Heart left ventricle (tissue), 13 donors: ENCODE data around the gene DLGAP4.
"Not testable (repeated sequence)": the region's sequence is repeated elsewhere in the genome, so short reads cannot be mapped to it uniquely, and the experiment has no call there.

Source experiments
- POLR2A ChIP-seq, 2 donors: fragments of 450-650 bp; IDR thresholded peaks; one replicate each; pipeline ENCODE4 v1.6.1; 2017; ENCODE audit warnings: antibody characterized with exemption in 2 of 2, mild to moderate bottlenecking in 2 of 2, moderate library complexity in 2 of 2
- TF ChIP-seq, protein P1 (sequence below), 12 donors: fragments of 200-600 bp; sonication (generic) in 4 of 12; IDR thresholded peaks; one replicate each; pipeline versions ENCODE4 v1.5.0 to v1.8.0; 2018 to 2022; ENCODE audit warnings: antibody characterized with exemption in 12 of 12, mild to moderate bottlenecking in 5 of 12
- donor health status: ischemic (EF 13 %, LVEDD 7.1; RV severe dilation, severe dysfunction).
- donor health status: DM: no; HTN: yes; CAD: no.
- donor health status: DM: no; HTN: no; CAD: no.
- donor health status: ischemic (EF 25% LVEDD 6.9; RV normal size, moderate dysfunction).
- donor health status: ischemic (EF 25% LVEDD 5.7; RV mildly dilated, moderate dysfunction).
- donor health status: ischemic (EF 35%, LVEDD 5.7; RV mildly dilated, moderate dysfunction).
- donor health status: nonischemic (EF 11% LVEDD 7.7; RV severe dilation, severe dysfunction).
- donor health status: DM: yes; HTN: yes; CAD: no.
- donor health status: PGD.
- donor health status: ischemic (EF 29% LVEDD 5.4; RV normal size, mild dysfunction).
- donor health status: nonischemic (EF 23%, LVEDD 6.1; RV moderate dilation, normal function).

DNA sequence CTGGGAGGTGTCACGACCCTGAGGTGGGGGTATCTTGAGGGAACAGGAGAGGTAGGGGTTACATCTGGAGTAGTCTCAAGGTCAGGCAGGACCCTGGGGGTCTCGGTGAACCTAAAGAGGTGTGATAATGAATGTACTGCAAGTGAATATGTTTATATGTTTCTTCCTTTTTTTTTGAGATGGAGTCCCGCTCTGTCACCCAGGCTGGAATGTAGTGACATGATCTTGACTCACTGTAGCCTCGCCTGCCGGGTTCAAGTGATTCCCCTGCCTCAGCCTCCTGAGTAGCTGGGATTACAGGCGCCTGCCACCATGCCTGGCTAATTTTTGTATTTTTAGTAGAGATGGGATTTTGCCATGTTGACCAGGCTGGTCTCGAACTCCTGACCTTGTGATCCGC lies 168.9 kb downstream of the DLGAP4 start:
- TF ChIP-seq, protein P1, sequence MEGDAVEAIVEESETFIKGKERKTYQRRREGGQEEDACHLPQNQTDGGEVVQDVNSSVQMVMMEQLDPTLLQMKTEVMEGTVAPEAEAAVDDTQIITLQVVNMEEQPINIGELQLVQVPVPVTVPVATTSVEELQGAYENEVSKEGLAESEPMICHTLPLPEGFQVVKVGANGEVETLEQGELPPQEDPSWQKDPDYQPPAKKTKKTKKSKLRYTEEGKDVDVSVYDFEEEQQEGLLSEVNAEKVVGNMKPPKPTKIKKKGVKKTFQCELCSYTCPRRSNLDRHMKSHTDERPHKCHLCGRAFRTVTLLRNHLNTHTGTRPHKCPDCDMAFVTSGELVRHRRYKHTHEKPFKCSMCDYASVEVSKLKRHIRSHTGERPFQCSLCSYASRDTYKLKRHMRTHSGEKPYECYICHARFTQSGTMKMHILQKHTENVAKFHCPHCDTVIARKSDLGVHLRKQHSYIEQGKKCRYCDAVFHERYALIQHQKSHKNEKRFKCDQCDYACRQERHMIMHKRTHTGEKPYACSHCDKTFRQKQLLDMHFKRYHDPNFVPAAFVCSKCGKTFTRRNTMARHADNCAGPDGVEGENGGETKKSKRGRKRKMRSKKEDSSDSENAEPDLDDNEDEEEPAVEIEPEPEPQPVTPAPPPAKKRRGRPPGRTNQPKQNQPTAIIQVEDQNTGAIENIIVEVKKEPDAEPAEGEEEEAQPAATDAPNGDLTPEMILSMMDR (IDR thresholded peaks at IDR 0.05), result not testable (repeated sequence)
- not testable (repeated sequence) for TF ChIP-seq POLR2A (IDR thresholded peaks at IDR 0.05)
